Mammary epithelial cell (primary cell): ENCODE data around the gene CELSR1.

Source experiments
- EZH2 ChIP-seq: IDR thresholded peaks from 2 replicates; pipeline ENCODE4 v1.6.1; 2012; ENCODE audit warnings: low read length, inconsistent platforms, borderline replicate concordance
- TF ChIP-seq, protein P1 (sequence below), 2 donors: IDR thresholded peaks in 1 of 2; conservative IDR thresholded peaks in 1 of 2; 2 replicates each; pipeline ENCODE4 v1.5.1; 2011 to 2012; ENCODE audit warnings: inconsistent platforms in 2 of 2, low read length in 2 of 2, mild to moderate bottlenecking in 2 of 2, control low read depth in 1 of 2, low read depth in 1 of 2; ENCODE audit not compliant: insufficient read depth in 1 of 2; ENCODE audit errors: extremely low read depth in 1 of 2

DNA sequence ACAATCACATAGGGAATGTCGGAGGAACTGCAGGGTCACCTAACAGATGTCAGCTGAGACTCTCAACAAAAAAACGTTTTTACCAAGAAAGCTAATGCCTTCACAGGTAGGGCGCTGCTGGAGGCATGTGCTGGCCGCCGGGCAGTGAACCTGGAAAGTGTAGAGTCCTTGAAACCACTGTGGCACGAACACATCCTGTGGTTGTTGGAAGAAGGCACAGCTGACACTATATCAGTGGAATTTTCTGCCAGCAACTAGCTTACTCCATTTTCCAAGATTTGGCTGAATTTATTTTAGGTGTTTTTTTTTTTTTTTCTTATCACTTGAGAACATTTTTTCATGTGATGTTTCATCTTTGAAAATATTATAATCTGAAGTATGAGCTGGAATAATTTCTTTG, 187.7 kb downstream of the CELSR1 start:
- TF ChIP-seq, protein P1, sequence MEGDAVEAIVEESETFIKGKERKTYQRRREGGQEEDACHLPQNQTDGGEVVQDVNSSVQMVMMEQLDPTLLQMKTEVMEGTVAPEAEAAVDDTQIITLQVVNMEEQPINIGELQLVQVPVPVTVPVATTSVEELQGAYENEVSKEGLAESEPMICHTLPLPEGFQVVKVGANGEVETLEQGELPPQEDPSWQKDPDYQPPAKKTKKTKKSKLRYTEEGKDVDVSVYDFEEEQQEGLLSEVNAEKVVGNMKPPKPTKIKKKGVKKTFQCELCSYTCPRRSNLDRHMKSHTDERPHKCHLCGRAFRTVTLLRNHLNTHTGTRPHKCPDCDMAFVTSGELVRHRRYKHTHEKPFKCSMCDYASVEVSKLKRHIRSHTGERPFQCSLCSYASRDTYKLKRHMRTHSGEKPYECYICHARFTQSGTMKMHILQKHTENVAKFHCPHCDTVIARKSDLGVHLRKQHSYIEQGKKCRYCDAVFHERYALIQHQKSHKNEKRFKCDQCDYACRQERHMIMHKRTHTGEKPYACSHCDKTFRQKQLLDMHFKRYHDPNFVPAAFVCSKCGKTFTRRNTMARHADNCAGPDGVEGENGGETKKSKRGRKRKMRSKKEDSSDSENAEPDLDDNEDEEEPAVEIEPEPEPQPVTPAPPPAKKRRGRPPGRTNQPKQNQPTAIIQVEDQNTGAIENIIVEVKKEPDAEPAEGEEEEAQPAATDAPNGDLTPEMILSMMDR (conservative IDR thresholded peaks at IDR 0.05 in 1 of 2, IDR thresholded peaks at IDR 0.05 in 1 of 2; ENCODE audit: extremely low read depth in 1 of 2, insufficient read depth in 1 of 2, low read depth in 1 of 2, low read length in 2 of 2), result no peak
- no peak for TF ChIP-seq EZH2
